ENCODE results near the gene PIKFYVE. TPM values are rescaled to one million over a fixed set of nuclear protein-coding genes. Genes with fewer than 3 reads are reported as not detected.

The PIKFYVE gene
- total RNA-seq, 4 donors from 2014 or later, result 35.3 to 48.0 (median 39.9) TPM

DNA sequence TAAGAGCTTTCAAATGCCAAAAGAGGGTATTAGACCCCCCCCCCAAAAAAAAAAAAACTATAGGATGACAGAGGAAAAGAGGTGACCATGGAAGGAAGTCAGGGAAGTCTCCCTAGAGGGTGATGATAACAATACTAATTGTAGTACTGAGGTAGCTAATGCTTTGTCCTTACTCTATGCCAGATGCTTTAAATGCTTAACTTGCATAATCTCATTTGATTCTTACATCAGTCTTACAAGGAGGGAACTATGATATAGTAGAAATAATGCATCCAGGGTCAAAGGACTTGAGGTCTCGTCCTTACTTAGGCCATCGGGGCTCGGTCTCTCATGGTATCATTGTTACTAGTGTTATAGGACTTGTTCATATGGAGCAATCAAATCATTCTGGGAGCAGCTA lies 20.3 kb upstream of the PIKFYVE start:
- no peak overlapping the region for H3K4me3 ChIP-seq
- H3K27me3 ChIP-seq, result no peaks in the 10 kb centered on the region
- H3K9me3 ChIP-seq, result no peaks in the 10 kb centered on the region
- no peak for TF ChIP-seq POLR2A (IDR thresholded peaks at IDR 0.05)
- no peak for TF ChIP-seq EP300 (IDR thresholded peaks at IDR 0.05)
- TF ChIP-seq CTCF (IDR thresholded peaks at IDR 0.05), result no peak
- WGBS, 2 donors, result 94 to 98% methylated on average over 3 of the region's 3 CpGs
- H3K36me3 ChIP-seq, result peaks cover 0 to 68% (median 0%) of the 10 kb centered on the region in 3 donors
- H3K4me1 ChIP-seq, result peaks cover 0 to 40% (median 5%) of the 10 kb centered on the region in 4 donors
- no peak for DNase-seq (ENCODE audit: low spot score in 2 of 2)
- no peak overlapping the region for H3K27ac ChIP-seq

DNA sequence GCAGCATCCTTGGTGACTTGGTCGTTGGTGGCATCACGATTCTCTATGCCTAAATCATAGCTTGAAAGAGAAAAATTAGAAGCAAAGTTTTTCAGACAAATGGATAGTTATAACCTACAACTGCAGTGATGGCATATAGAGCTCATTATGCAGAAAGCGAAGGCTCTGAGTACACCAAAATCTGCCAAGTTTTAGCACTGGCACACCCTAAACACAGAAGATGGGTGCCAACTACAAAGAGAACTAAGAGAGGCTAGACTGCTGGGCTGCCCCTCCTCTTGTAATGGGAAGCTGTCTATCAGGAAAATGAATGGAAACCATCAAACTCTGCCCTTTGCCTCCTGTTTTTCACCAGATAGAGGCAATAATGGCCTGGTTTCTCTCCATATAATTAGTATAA lies 17.5 kb upstream of the PIKFYVE start:
- no peak overlapping the region for H3K27ac ChIP-seq
- H3K36me3 ChIP-seq, result peaks cover 0 to 51% (median 0%) of the 10 kb centered on the region in 3 donors
- H3K4me3 ChIP-seq, result no peak overlapping the region
- no peaks in the 10 kb centered on the region for H3K27me3 ChIP-seq
- peaks cover 0 to 68% (median 17%) of the 10 kb centered on the region in 4 donors for H3K4me1 ChIP-seq
- no peak for DNase-seq (ENCODE audit: low spot score in 2 of 2)
- 88 to 89% methylated on average over 3 of the region's 3 CpGs for WGBS, 2 donors
- no peaks in the 10 kb centered on the region for H3K9me3 ChIP-seq
- TF ChIP-seq POLR2A (IDR thresholded peaks at IDR 0.05) (no peak), CTCF (IDR thresholded peaks at IDR 0.05) (no peak), EP300 (IDR thresholded peaks at IDR 0.05) (no peak)

DNA sequence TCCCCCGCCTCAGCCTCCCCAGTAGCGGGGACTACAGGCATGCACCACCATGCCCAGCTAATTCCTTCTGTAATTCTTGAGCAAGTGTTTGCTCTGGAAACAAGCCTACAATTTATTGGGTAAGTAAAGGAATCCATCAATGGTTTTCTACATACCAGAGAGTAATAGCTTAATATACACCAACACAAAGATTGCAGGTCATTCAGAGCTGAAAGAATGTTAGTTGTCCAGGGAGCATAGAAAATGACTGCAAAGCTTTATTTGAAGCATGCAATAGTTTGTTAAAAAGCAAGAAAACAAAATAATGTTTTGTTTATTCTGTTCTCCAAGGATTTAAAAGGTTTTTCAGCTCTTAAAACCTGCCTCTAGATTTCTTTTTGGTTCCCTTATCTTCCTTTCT lies 16.8 kb upstream of the PIKFYVE start:
- Histone ChIP-seq H3K4me3 (no peak overlapping the region), H3K9me3 (no peaks in the 10 kb centered on the region), H3K4me1 (peaks cover 0 to 72% (median 18%) of the 10 kb centered on the region in 4 donors), H3K27me3 (no peaks in the 10 kb centered on the region), H3K36me3 (peaks cover 0 to 45% (median 0%) of the 10 kb centered on the region in 3 donors), H3K27ac (no peak overlapping the region)
- no peak for DNase-seq (ENCODE audit: low spot score in 2 of 2)
- TF ChIP-seq EP300 (IDR thresholded peaks at IDR 0.05) (no peak), POLR2A (IDR thresholded peaks at IDR 0.05) (no peak), CTCF (IDR thresholded peaks at IDR 0.05) (no peak)
- 81 to 93% methylated on average over 2 of the region's 2 CpGs for WGBS, 2 donors

DNA sequence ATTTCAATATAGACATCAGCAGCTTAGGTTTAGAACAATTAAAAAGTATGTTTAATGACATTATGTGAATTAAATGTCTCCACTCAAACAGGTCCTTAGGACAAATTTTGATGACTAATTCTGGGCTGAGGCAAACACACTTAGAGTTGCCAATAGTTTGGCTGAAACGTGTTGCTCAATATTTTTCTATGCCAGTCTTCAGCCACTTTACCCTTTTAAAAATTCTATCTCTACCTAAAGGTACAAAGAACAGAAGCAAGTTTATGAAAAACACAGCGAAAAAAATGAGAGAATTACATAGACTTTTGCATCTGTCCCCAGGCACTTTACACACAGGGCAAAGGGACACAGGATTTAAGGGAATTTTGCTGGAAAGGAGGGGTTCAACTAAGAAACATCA lies 15.7 kb upstream of the PIKFYVE start:
- DNase-seq (ENCODE audit: low spot score in 2 of 2), result no peak
- peak overlapping the region in 1 of 4 donors; percentile 32 for H3K27ac ChIP-seq
- peaks cover 0 to 72% (median 18%) of the 10 kb centered on the region in 4 donors for H3K4me1 ChIP-seq
- no peaks in the 10 kb centered on the region for H3K27me3 ChIP-seq
- 57 to 60% methylated on average over 2 of the region's 2 CpGs for WGBS, 2 donors
- H3K36me3 ChIP-seq, result peaks cover 0 to 38% (median 0%) of the 10 kb centered on the region in 3 donors
- no peak overlapping the region for H3K4me3 ChIP-seq
- TF ChIP-seq EP300 (IDR thresholded peaks at IDR 0.05) (no peak), CTCF (IDR thresholded peaks at IDR 0.05) (no peak), POLR2A (IDR thresholded peaks at IDR 0.05) (no peak)
- H3K9me3 ChIP-seq, result no peaks in the 10 kb centered on the region

DNA sequence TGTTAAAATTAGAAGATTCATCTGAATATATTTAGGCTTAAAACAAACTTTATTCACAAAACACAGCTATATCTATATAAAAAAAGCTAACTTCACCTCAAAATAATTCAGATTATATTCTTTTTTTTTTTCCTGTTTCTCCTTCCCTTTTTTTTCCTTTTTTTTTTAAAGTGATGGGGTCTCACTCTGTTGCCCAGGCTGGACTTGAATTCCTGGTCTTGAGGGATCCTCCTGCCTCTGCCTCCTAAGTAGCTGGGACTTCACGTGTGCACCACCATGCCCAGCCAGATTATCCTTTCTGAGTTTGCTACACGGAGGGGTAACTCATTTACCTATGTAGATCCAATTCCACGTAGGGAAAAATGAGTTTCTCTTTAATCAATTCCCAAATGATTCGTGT lies 15.0 kb upstream of the PIKFYVE start:
- Histone ChIP-seq H3K9me3 (no peaks in the 10 kb centered on the region), H3K4me3 (no peak overlapping the region), H3K27me3 (no peaks in the 10 kb centered on the region), H3K4me1 (peaks cover 0 to 74% (median 20%) of the 10 kb centered on the region in 4 donors), H3K36me3 (peaks cover 0 to 34% (median 0%) of the 10 kb centered on the region in 3 donors), H3K27ac (no peak overlapping the region)
- no peak for DNase-seq (ENCODE audit: low spot score in 2 of 2)
- no peak for TF ChIP-seq CTCF (IDR thresholded peaks at IDR 0.05)
- no peak for TF ChIP-seq POLR2A (IDR thresholded peaks at IDR 0.05)
- TF ChIP-seq EP300 (IDR thresholded peaks at IDR 0.05), result no peak
- 84 to 95% methylated on average over 4 of the region's 4 CpGs for WGBS, 2 donors

Data from tibial nerve (tissue), 4 donors.